ENCODE results near the gene IGSF9B. TPM values are rescaled to one million over a fixed set of nuclear protein-coding genes. Genes with fewer than 3 reads are reported as not detected.

Gene IGSF9B
- total RNA-seq, 1 donor from 2014 or later, result 0.24 TPM

GRCh38 chr11:133922078-133922870 is 34.5 kb downstream of the IGSF9B start:
- DNase-seq (ENCODE audit: low read depth), result no peak

GRCh38 chr11:133921513-133921912 is 35.3 kb downstream of the IGSF9B start:
- no peak for DNase-seq (ENCODE audit: low read depth)

- no peak for DNase-seq (ENCODE audit: low read depth)
Measured at GRCh38 chr11:133921026-133921425, 35.7 kb downstream of the IGSF9B start.

- DNase-seq (ENCODE audit: low read depth), result no peak
Measured at GRCh38 chr11:133920109-133920990, 36.4 kb downstream of the IGSF9B start.

- no peak for DNase-seq (ENCODE audit: low read depth)
Measured at GRCh38 chr11:133919330-133920108, 37.2 kb downstream of the IGSF9B start.

- no peak for DNase-seq (ENCODE audit: low read depth)
Measured at GRCh38 chr11:133918608-133919260, 38.0 kb downstream of the IGSF9B start.

GRCh38 chr11:133917921-133918607 is 38.7 kb downstream of the IGSF9B start:
- DNase-seq (ENCODE audit: low read depth), result no peak

GRCh38 chr11:133916784-133917440 is 39.9 kb downstream of the IGSF9B start:
- no peak for DNase-seq (ENCODE audit: low read depth)

GRCh38 chr11:133913761-133914160 is 43.0 kb downstream of the IGSF9B start:
- DNase-seq (ENCODE audit: low read depth), result no peak

- no peak for DNase-seq (ENCODE audit: low read depth)
Measured at GRCh38 chr11:133911171-133911570, 45.6 kb downstream of the IGSF9B start.

- DNase-seq (ENCODE audit: low read depth), result no peak
Measured at GRCh38 chr11:133910101-133910500, 46.7 kb downstream of the IGSF9B start.

GRCh38 chr11:133908827-133909226 is 47.9 kb downstream of the IGSF9B start:
- no peak for DNase-seq (ENCODE audit: low read depth)

- no peak for DNase-seq (ENCODE audit: low read depth)
Measured at GRCh38 chr11:133907841-133908241, 48.9 kb downstream of the IGSF9B start.

- no peak for DNase-seq (ENCODE audit: low read depth)
Measured at GRCh38 chr11:133907216-133907615, 49.6 kb downstream of the IGSF9B start.

GRCh38 chr11:133906746-133907145 is 50.0 kb downstream of the IGSF9B start:
- no peak for DNase-seq (ENCODE audit: low read depth)

- no peak for DNase-seq (ENCODE audit: low read depth)
Measured at GRCh38 chr11:133906241-133906640, 50.5 kb downstream of the IGSF9B start.

- DNase-seq (ENCODE audit: low read depth), result no peak
Measured at GRCh38 chr11:133905677-133906156, 51.1 kb downstream of the IGSF9B start.

- no peak for DNase-seq (ENCODE audit: low read depth)
Measured at GRCh38 chr11:133904818-133905515, 51.8 kb downstream of the IGSF9B start.

All from myocyte (in vitro differentiated cells).